Activated naive CD4-positive, alpha-beta T cell treated with anti-CD3 and anti-CD28 coated beads, Interleukin-2, amount 50 U/mL, for 24 hours (primary cell): ENCODE results near the gene ARPC1A.
"Not testable (repeated sequence)": the region's sequence is repeated elsewhere in the genome, so short reads cannot be mapped to it uniquely, and the experiment has no call there.

Experiments
- H3K27ac Mint-ChIP-seq: one replicate; pipeline ENCODE4 v1.8.0; 2021; ENCODE audit warnings: mild to moderate bottlenecking, mixed read lengths
- H3K27me3 Mint-ChIP-seq: one replicate; pipeline ENCODE4 v1.8.0; 2021; ENCODE audit warnings: mixed read lengths
- H3K36me3 Mint-ChIP-seq: one replicate; pipeline ENCODE4 v1.8.0; 2021; ENCODE audit warnings: mixed read lengths
- H3K4me1 Mint-ChIP-seq: one replicate; pipeline ENCODE4 v1.8.0; 2021; ENCODE audit warnings: mixed read lengths
- H3K4me3 Mint-ChIP-seq: one replicate; pipeline ENCODE4 v1.8.0; 2021; ENCODE audit warnings: mild to moderate bottlenecking, mixed read lengths
- H3K9me3 Mint-ChIP-seq: one replicate; pipeline ENCODE4 v1.8.0; 2021; ENCODE audit warnings: mixed read lengths

The ARPC1A gene

DNA sequence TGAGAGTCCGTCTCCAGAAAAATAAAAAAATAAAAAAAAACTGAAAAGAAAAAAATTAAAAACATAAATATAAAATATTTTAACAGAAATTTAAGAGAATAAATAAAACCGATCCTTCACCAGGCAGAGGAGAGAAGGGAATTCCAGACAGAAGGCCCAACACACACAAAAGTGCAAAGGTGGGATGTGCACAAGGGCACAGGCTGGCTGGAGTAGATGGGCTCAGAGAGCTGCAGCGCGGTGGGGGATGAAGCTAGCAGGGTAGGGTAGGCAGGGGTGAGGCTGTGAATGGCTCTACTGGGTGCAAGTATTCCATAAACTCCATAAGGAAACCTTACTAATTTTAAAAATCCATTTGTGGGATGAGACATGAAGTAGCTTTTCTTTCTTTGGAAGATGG, 15.7 kb upstream of the ARPC1A start:
- Mint-ChIP-seq H3K27ac (no peak overlapping the region), H3K36me3 (no peaks in the 10 kb centered on the region), H3K4me1 (no peaks in the 10 kb centered on the region), H3K9me3 (no peaks in the 10 kb centered on the region), H3K4me3 (no peak overlapping the region), H3K27me3 (peaks cover 2% of the 10 kb centered on the region)

DNA sequence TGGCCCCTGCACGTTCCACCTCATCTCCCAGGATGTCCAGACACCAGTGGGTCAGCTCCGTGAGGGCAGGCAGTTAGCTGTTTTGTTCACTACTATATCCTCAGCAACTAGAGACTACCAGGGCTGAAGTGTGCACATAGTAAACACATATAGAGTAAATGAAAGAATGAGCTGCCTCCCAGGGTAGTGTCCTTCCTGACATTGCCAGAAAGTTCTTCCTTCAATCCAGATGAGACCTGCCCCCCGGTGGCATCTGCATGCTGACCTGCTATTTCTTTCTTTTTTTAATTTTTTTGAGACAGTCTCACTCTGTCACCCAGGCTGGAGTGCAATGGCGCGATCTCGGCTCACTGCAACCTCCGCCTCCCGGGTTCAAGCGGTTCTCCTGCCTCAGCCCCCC, 14.0 kb upstream of the ARPC1A start:
- Mint-ChIP-seq H3K27me3 (peaks cover 2% of the 10 kb centered on the region), H3K4me3 (no peak overlapping the region), H3K27ac (no peak overlapping the region), H3K36me3 (no peaks in the 10 kb centered on the region), H3K9me3 (no peaks in the 10 kb centered on the region), H3K4me1 (no peaks in the 10 kb centered on the region)

DNA sequence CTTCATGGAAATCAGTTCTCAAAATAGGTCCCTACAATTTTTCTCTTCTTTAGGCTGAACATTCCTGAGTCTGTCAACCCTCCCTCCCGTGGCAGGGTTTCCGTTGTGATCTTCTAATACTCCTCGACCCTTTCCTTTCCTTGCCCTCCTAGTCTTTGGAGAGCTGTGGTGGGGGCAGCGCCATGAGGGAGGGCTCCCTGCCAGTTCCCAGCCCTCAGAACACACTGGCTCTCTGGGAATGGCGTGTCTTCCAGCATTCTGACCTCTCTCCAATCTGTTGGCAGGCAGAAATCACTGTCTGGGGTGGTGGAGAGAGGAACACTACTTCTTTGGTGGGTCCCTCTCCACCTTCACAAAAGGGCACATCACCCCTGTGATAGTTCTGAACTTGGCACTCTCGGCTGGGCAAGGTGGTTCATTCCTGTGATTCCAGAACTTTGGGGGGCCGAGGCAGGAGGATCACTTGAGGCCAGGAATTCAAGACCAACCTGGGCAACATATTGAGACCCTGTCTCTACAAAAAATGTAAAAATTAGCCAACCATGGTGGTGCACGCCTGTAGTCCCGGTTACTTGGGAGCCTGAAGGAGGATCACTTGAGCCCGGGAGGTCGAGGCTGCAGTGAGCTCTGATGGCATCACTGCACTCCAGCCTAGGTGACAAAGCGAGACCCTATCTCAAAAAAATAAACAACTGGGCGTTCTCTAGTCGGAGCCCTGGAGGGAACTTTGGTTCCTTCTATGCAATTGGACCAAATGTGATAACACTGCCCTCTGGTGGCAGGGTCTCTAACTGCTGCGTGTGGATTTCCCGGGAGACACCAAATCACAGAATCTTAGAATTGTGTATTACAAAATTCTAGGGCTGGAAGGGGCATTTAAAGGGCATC, 13.1 kb upstream of the ARPC1A start:
- Mint-ChIP-seq H3K27ac (no peak overlapping the region), H3K4me1 (no peaks in the 10 kb centered on the region), H3K4me3 (no peak overlapping the region), H3K36me3 (no peaks in the 10 kb centered on the region), H3K27me3 (peaks cover 2% of the 10 kb centered on the region), H3K9me3 (no peaks in the 10 kb centered on the region)

GRCh38 chr7:99313204-99313573, 12.5 kb upstream of the ARPC1A start:
- H3K36me3 Mint-ChIP-seq = no peaks in the 10 kb centered on the region
- H3K4me3 Mint-ChIP-seq = no peak overlapping the region
- H3K27me3 Mint-ChIP-seq = peaks cover 2% of the 10 kb centered on the region
- H3K27ac Mint-ChIP-seq = no peak overlapping the region
- H3K4me1 Mint-ChIP-seq = no peaks in the 10 kb centered on the region
- no peaks in the 10 kb centered on the region for H3K9me3 Mint-ChIP-seq

DNA sequence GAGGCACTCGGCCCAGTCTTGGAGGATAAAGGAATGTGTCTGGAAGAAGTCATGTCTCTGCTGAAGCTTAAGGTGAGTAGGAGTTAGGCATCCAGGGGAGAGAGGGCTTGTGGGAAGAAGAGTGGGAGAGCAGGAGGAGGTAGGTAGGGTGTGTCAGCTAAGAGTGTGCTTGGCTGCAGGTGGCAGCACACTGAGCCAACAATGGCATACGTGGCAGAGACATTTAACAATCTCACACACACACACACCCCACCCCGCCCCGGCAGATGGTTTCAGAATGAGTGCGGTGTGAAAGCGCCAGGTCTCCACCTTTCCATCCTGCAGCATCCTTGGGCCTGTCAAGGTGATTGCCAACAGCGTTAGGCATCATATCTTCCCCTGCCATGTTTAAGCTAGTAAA, 11.2 kb upstream of the ARPC1A start:
- Mint-ChIP-seq H3K36me3 (no peaks in the 10 kb centered on the region), H3K4me3 (no peak overlapping the region), H3K9me3 (no peaks in the 10 kb centered on the region), H3K4me1 (no peaks in the 10 kb centered on the region), H3K27me3 (peaks cover 2% of the 10 kb centered on the region), H3K27ac (no peak overlapping the region)

DNA sequence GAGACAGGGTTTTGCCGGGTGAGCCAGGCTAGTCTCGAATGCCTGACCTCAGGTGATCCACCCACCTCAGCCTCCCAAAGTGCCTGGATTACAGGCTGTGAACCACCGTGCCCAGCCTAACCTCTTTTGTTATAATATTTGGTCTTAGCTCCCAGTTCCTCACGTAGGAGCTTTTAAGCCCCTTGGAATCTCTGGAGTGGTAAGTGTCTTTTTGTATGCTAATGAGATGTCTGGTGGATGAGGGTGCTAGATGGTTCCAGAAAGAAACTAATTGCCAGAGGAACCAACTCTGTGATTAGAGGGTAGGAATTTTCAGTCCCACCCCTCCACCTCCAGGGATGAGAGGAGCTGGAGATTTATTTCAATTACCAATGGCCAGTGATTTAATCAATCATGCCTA, 5.3 kb upstream of the ARPC1A start:
- Mint-ChIP-seq H3K4me1 (no peaks in the 10 kb centered on the region), H3K36me3 (no peaks in the 10 kb centered on the region), H3K4me3 (no peak overlapping the region), H3K27me3 (no peaks in the 10 kb centered on the region), H3K27ac (no peak overlapping the region), H3K9me3 (no peaks in the 10 kb centered on the region)

DNA sequence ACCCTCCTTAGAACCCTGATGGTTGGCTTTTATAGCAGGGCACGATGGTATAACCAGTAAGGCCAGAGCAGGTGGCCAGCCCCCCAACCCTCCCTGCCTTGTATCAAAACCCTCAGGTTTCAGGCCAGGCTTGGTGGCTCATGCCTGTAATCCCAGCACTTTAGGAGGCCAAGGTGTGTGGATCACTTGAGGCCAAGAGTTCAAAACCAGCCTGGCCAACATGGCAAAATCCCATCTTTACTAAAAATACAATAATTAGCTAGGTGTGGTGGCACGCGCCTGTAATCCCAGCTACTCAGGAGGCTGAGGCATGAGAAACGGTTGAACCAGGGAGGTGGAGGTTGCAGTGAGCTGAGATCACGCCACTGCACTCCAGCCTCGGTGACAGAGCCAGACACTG, 3.0 kb upstream of the ARPC1A start:
- H3K4me1 Mint-ChIP-seq = peaks cover 14% of the 10 kb centered on the region
- not testable (repeated sequence) for H3K27ac Mint-ChIP-seq, H3K27me3 Mint-ChIP-seq, H3K4me3 Mint-ChIP-seq, H3K36me3 Mint-ChIP-seq, H3K9me3 Mint-ChIP-seq

DNA sequence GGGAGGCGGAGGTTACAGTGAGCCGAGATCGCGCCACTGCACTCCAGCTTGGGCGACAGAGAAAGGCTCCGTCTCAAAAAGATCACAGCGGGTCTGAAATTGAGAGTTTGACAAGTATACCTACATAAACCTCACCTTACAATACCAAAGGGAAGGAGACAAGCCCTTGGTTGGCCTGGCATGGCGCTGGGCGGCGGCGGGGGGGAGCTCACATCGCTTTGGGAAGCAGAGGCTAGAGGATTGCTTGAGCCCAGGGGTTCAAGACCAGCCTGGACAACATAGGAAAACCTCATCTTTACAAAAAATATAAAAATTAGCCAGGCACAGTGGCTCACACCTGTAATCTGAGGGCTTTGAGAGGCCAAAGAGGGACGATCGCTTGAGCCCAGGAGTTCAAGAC, 1.1 kb upstream of the ARPC1A start:
- no peaks in the 10 kb centered on the region for H3K36me3 Mint-ChIP-seq
- H3K27me3 Mint-ChIP-seq = no peaks in the 10 kb centered on the region
- peak overlapping the region; percentile 17 for H3K27ac Mint-ChIP-seq
- peaks cover 30% of the 10 kb centered on the region for H3K4me1 Mint-ChIP-seq
- H3K9me3 Mint-ChIP-seq = no peaks in the 10 kb centered on the region
- peak overlapping the region; percentile 94 for H3K4me3 Mint-ChIP-seq

GRCh38 chr7:99325001-99325493, 651 bp upstream of the ARPC1A start:
- Mint-ChIP-seq H3K9me3 (no peaks in the 10 kb centered on the region), H3K27me3 (no peaks in the 10 kb centered on the region), H3K4me1 (peaks cover 34% of the 10 kb centered on the region), H3K4me3 (peak overlapping the region; percentile 94), H3K27ac (peak overlapping the region; percentile 17), H3K36me3 (no peaks in the 10 kb centered on the region)

DNA sequence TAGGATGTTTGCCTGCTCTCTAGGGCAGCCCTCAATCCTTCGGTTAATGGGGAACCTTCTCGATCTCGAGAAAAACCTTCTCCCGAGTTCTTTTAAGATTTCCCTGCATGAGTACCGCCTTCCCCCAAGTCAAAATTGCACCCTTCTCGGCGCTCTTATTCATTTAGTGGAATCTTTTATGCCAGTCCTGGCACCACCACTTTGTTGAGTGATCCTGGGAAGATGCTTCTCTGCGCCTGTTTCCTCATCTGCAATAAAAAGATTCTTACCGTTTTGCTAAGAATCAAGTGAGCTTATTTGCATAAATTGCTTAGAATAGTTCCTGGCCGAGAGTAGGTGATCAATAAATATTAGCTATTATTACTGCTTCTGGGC, 697 bp downstream of the ARPC1A start:
- Mint-ChIP-seq H3K4me1 (peaks cover 47% of the 10 kb centered on the region), H3K4me3 (peak overlapping the region; percentile 94), H3K9me3 (no peaks in the 10 kb centered on the region), H3K27me3 (no peaks in the 10 kb centered on the region), H3K27ac (peak overlapping the region; percentile 84), H3K36me3 (no peaks in the 10 kb centered on the region)

DNA sequence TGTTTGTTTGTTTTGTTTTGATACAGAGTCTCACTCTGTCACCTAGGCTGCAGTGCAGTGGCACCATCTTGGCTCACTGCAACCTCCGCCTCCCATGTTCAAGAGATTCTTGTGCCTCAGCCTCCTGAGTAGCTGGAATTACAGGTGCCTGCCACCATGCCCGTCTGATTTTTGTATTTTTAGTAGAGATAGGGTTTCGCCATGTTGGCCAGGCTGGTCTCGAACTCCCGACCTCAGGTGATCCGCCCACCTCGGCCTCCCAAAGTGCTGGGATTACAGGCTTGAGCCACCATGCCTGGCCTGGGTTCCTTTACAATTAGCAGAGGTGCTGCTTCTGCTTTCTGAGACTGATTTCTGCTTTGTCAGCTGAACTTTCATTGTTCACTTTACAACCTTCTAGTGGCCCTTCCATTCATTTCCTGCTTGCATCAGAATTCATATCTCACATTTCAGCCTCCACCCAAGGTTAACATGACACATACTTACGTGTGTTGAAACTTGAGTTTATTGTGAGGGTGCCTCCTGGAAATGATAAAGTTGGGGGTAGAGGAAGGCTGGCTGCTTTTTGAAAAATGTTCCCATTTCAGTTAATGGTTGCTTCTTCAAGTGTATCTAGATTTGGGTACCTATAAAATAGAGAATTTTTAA, 4.7 kb downstream of the ARPC1A start:
- peaks cover 61% of the 10 kb centered on the region for H3K4me1 Mint-ChIP-seq
- H3K27me3 Mint-ChIP-seq, H3K36me3 Mint-ChIP-seq, H3K9me3 Mint-ChIP-seq: not testable (repeated sequence)
- H3K27ac Mint-ChIP-seq = peak overlapping the region; percentile 92
- peak overlapping the region; percentile 58 for H3K4me3 Mint-ChIP-seq

GRCh38 chr7:99331002-99331401, 5.3 kb downstream of the ARPC1A start:
- Mint-ChIP-seq H3K4me1 (peaks cover 61% of the 10 kb centered on the region), H3K9me3 (no peaks in the 10 kb centered on the region), H3K27ac (peak overlapping the region; percentile 55), H3K4me3 (no peak overlapping the region), H3K27me3 (no peaks in the 10 kb centered on the region), H3K36me3 (no peaks in the 10 kb centered on the region)

DNA sequence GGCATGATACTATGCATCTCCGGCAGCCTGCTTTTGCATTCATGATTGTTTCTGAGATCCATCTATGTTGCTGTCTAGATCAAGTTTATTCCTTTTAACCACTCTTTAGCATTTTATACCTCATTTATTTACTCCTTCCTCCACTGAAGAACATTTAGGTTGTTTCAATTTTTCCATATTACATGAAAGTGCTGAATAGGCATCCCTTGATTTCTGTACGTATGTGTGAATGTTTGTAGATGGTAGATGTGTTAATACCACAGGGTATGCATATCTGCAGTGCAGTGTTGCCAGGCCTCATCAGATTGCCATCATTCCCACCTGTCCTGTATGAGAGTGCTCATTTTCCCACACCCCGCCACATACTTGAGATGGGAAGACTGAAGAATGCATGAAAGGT, 13.9 kb downstream of the ARPC1A start:
- Mint-ChIP-seq H3K4me1 (peaks cover 7% of the 10 kb centered on the region), H3K4me3 (no peak overlapping the region), H3K27me3 (no peaks in the 10 kb centered on the region), H3K27ac (no peak overlapping the region), H3K36me3 (peaks cover 12% of the 10 kb centered on the region), H3K9me3 (no peaks in the 10 kb centered on the region)

- H3K4me3 Mint-ChIP-seq = no peak overlapping the region
- peaks cover 7% of the 10 kb centered on the region for H3K4me1 Mint-ChIP-seq
- H3K9me3 Mint-ChIP-seq = no peaks in the 10 kb centered on the region
- H3K36me3 Mint-ChIP-seq = peaks cover 12% of the 10 kb centered on the region
- H3K27ac Mint-ChIP-seq = no peak overlapping the region
- H3K27me3 Mint-ChIP-seq = no peaks in the 10 kb centered on the region
Measured at GRCh38 chr7:99340659-99341058, 15.0 kb downstream of the ARPC1A start.

DNA sequence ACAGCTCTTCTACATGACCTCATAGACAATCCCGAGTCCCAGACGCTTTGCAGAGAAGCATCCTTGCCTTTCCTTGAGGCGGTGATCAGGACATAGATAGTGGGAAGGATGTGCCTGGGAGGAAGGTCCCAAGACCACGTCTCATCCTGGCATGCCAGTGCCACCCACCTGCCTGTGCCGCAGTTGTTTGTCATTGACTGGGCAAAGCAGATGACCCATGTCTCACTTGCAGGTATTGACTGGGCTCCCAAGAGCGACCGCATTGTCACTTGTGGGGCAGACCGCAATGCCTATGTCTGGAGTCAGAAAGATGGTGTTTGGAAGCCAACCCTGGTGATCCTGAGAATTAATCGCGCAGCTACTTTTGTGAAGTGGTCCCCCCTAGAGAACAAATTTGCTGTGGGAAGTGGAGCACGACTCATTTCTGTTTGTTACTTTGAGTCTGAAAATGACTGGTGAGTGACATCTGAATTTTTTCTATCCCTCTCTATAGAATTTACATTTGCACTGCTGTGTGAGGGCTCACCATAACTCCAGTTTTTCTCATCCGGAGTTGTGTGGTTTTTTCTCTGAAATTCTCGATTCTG, 18.5 kb downstream of the ARPC1A start:
- H3K4me1 Mint-ChIP-seq = peaks cover 7% of the 10 kb centered on the region
- H3K27ac Mint-ChIP-seq = no peak overlapping the region
- no peaks in the 10 kb centered on the region for H3K9me3 Mint-ChIP-seq
- no peaks in the 10 kb centered on the region for H3K27me3 Mint-ChIP-seq
- H3K36me3 Mint-ChIP-seq = peaks cover 12% of the 10 kb centered on the region
- no peak overlapping the region for H3K4me3 Mint-ChIP-seq

DNA sequence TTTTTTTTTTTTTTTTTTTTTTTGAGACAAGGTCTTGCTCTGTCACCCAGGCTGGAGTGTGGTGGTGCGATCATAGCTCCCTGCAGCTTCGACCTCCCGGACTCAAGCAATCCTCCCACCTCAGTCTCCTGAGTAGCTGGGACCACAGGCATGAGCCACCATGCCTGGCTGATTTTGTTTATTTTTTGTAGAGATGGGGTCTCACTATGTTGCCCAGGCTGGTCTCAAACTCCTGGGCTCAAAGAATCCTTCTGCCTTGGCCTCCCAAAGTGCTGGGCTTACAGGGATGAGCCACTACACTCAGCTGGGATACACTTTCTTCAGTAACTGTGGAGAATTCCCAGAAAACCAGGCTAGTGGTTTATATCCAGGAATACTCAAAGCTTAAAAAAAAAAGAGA, 24.9 kb downstream of the ARPC1A start:
- H3K27ac Mint-ChIP-seq, H3K36me3 Mint-ChIP-seq, H3K9me3 Mint-ChIP-seq, H3K4me3 Mint-ChIP-seq, H3K27me3 Mint-ChIP-seq, H3K4me1 Mint-ChIP-seq: not testable (repeated sequence)
